ENCODE measurements around the gene FAM221A. TPM values are rescaled to one million over a fixed set of nuclear protein-coding genes. Genes with fewer than 3 reads are reported as not detected.
"Not testable (repeated sequence)": the region's sequence is repeated elsewhere in the genome, so short reads cannot be mapped to it uniquely, and the experiment has no call there.

Gene FAM221A
- total RNA-seq, 2 experiments from 2014 or later, result 4.7 to 5.4 TPM

DNA sequence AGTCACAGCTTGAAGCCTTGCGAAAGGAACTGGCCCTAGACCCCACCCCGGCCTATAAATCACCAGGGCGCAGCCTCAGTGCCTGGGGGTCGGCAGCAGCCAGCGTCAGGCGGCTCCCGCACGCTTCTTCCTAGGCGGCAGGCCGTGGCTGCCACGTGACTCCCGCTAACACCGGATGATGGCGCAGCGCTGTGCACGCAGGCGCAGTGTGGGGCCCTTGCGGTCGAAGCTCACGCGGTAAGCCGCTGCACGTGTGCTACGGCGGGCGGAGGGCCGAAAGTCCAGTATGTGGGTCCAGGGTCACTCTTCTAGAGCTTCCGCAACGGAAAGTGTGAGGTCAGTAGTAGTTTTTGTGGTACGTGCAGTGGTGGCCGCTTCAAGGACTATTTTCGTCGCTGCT, 30.0 kb downstream of the FAM221A start, which contains the start of gene STK31:
STK31 (plus strand) TSS at position 220 of the 400 bp plus-strand sequence; CDS start at position 287, 67 bp downstream.
- H3K36me3 Mint-ChIP-seq (ENCODE audit: low read depth), result peaks cover 11% of the 10 kb centered on the region
- H3K4me1 Mint-ChIP-seq (ENCODE audit: low read depth), result no peaks in the 10 kb centered on the region
- H3K27ac Mint-ChIP-seq, result no peak within 1 kb of the TSS
- no peak within 1 kb of the TSS for H3K4me3 Mint-ChIP-seq
- peaks cover 12% of the 10 kb centered on the region for H3K9me3 Mint-ChIP-seq (ENCODE audit: insufficient read depth)
- ATAC-seq, result no peak
- DNase-seq, result no peak
- ChIA-PET CTCF (interaction anchor here (1.6 to 6.5 kb wide), 6 partner anchors 12 to 437 kb away, joined by 3 to 52 read pairs (median 18); partner anchors contain the start of gene FAM221A), POLR2A (interaction anchor here (0.6 kb wide), 1 partner anchor 671 kb away, joined by 3 read pairs; no protein-coding TSS in a partner anchor)
- H3K27me3 Mint-ChIP-seq (ENCODE audit: low read depth), result no peaks in the 10 kb centered on the region

DNA sequence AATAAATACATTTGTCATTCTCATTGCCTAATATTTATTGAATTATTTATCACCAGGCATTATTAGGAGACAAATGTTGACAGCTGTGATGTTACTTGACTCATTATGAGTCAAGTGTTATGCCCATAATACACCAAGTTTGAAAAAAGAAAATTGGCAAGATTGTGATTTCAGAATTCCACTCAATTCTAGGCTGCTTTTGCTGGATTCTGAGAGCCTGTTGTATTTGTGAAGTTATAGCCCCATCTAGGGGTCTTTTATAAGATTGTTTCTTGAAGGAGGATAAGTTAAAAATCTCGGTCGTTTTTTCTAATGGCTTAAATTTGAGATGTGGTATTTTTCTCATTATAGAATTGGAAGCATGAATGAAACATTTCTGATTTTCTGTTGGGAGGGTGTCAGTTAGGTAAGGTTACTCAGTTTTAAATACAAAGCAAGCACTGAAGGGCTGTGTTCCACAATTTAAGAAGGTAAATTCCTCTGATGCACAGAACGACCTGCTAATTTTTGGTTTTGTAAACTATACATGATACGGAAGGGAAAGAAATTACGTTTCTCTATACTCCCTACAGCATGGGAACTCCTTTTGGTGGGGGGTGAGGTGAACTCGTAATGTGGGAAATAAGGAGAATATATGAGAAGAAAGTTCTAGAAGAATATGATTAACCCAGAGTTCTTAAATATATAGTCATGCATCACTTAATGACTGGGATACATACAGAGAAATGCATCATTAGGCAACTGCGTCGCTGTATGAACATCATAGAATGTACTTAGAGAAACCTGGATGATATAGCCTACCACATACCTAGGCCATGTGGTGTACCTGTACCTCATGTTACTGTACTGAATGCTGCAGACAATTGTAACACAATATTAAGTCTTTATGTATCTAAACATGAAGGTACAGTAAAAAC, 32.6 kb downstream of the FAM221A start:
- ChIA-PET POLR2A (no interaction called here), CTCF (interaction anchor here (0.8 to 6.5 kb wide), 13 partner anchors 8 to 440 kb away, joined by 3 to 52 read pairs (median 3); no protein-coding TSS in a partner anchor)
- Mint-ChIP-seq H3K27me3 (ENCODE audit: low read depth) (no peaks in the 10 kb centered on the region), H3K4me3 (no peak overlapping the region), H3K36me3 (ENCODE audit: low read depth) (no peaks in the 10 kb centered on the region), H3K9me3 (ENCODE audit: insufficient read depth) (no peaks in the 10 kb centered on the region), H3K4me1 (ENCODE audit: low read depth) (no peaks in the 10 kb centered on the region), H3K27ac (no peak overlapping the region)
- ATAC-seq, result no peak
- no peak for DNase-seq

DNA sequence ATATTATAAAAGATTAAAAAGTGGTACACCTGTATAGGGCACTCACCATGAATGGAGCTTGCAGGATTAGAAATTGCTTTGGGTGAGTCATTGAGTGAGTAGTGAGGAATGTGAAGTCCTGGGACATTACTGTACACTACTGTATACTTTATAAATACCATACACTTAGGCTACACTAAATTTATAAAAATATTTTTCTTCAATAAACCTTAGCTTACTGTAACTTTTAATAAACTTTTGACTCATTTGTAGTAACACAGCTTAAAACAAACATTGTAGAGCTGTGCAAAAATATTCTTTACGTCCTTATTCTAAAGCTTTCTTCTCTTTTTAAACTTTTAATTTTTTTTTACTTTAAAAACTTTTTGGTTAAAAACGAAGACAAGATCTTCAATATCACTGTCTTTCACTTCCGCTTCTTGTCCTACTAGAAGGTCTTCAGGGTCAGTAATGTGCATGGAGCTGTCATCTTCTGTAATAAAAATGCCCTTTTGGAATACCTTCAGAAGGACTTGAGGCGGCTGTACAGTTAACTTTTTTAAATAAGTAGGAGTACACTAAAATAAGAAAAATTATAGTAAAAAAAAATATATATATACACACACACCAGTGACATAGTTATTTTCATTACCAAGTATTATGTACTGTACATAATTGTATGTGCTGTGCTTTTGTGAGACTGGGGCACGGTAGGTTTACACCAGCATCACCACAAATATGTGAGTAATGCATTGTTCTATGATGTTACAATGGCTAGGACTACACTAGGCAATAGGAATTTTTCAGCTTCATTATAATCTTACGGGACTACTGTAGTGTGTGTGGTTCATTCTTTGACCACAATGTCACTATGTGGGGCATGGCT, 33.5 kb downstream of the FAM221A start:
- ChIA-PET POLR2A (no interaction called here), CTCF (interaction anchor here (0.7 to 6.5 kb wide), 5 partner anchors 16 to 441 kb away, joined by 3 to 42 read pairs (median 3); no protein-coding TSS in a partner anchor)
- Mint-ChIP-seq H3K4me3 (no peak overlapping the region), H3K9me3 (ENCODE audit: insufficient read depth) (no peaks in the 10 kb centered on the region), H3K27me3 (ENCODE audit: low read depth) (no peaks in the 10 kb centered on the region), H3K27ac (no peak overlapping the region), H3K36me3 (ENCODE audit: low read depth) (no peaks in the 10 kb centered on the region), H3K4me1 (ENCODE audit: low read depth) (no peaks in the 10 kb centered on the region)
- DNase-seq, result no peak
- ATAC-seq, result no peak

DNA sequence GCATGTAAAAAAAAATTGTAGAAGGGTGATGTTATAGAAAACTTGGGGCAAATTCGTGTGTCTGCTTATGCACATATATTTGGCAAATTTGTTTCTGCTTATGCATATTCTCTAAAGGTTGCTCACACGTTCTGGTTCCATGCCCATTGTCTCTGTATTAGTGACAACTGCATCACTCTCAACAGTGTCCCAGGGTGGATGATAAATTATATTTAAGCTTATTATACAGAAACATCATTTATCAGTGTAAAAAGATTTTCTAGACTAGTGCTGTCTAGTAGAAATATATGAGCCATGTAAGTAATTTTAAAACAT, 34.1 kb downstream of the FAM221A start:
- DNase-seq (no peak), ATAC-seq (no peak)
- Mint-ChIP-seq H3K27me3 (ENCODE audit: low read depth) (no peaks in the 10 kb centered on the region), H3K27ac (no peak overlapping the region), H3K36me3 (ENCODE audit: low read depth) (no peaks in the 10 kb centered on the region), H3K9me3 (ENCODE audit: insufficient read depth) (no peaks in the 10 kb centered on the region), H3K4me1 (ENCODE audit: low read depth) (no peaks in the 10 kb centered on the region), H3K4me3 (no peak overlapping the region)
- CTCF ChIA-PET, result interaction anchor here (2.8 to 6.5 kb wide), 3 partner anchors 17 to 168 kb away, joined by 10 to 42 read pairs (median 15); no protein-coding TSS in a partner anchor
- POLR2A ChIA-PET, result no interaction called here

DNA sequence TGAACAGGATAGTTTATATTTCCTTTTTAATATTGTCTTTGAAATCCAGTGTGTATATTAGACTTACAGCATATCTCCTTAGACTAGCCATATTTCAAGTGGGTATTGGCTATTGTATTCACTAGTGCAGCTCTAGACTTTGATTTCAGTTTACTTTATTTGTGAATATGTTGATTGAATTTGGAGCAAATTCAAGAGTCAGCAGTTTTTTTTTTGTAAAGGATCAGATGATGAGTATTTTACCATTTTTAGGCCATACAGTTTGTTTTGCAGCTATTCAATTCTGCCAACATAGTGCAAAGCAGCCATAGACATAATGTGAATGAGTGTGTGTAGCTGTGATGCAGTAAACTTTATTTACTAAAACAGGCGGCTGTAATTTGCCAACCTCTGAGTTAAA, 34.6 kb downstream of the FAM221A start:
- ChIA-PET CTCF (interaction anchor here (2.8 to 3.0 kb wide), 2 partner anchors 17 to 168 kb away, joined by 10 to 15 read pairs; no protein-coding TSS in a partner anchor), POLR2A (no interaction called here)
- Mint-ChIP-seq H3K36me3 (ENCODE audit: low read depth) (no peaks in the 10 kb centered on the region), H3K27me3 (ENCODE audit: low read depth) (no peaks in the 10 kb centered on the region), H3K9me3 (ENCODE audit: insufficient read depth) (no peaks in the 10 kb centered on the region), H3K4me1 (ENCODE audit: low read depth) (no peaks in the 10 kb centered on the region), H3K27ac (no peak overlapping the region), H3K4me3 (no peak overlapping the region)
- DNase-seq, result no peak
- no peak for ATAC-seq

DNA sequence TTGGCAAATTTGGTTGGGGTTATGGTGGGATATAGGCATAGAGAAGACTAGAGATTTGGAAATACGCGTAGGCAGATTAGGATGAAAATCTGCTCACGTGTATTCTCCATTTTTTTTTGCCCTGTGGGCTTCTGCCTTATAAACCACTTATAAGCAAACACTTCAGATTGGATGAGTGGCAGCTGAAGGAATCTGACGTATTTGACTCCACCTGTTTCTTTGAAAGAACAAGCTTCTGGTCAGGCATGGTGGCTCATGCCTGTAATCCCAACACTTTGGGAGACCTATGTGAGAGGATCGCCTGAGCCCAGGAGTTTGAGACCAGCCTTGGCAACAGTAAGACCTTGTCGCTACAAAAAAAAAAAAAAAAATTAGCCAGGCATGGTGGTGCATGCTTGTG, 35.1 kb downstream of the FAM221A start:
- no peak overlapping the region for H3K4me3 Mint-ChIP-seq
- no peak overlapping the region for H3K27ac Mint-ChIP-seq
- H3K9me3 Mint-ChIP-seq (ENCODE audit: insufficient read depth), result no peaks in the 10 kb centered on the region
- DNase-seq (no peak), ATAC-seq (no peak)
- no peaks in the 10 kb centered on the region for H3K36me3 Mint-ChIP-seq (ENCODE audit: low read depth)
- ChIA-PET POLR2A (no interaction called here), CTCF (interaction anchor here (2.8 to 3.0 kb wide), 2 partner anchors 18 to 168 kb away, joined by 10 to 15 read pairs; no protein-coding TSS in a partner anchor)
- H3K4me1 Mint-ChIP-seq (ENCODE audit: low read depth), result no peaks in the 10 kb centered on the region
- H3K27me3 Mint-ChIP-seq (ENCODE audit: low read depth), result no peaks in the 10 kb centered on the region

DNA sequence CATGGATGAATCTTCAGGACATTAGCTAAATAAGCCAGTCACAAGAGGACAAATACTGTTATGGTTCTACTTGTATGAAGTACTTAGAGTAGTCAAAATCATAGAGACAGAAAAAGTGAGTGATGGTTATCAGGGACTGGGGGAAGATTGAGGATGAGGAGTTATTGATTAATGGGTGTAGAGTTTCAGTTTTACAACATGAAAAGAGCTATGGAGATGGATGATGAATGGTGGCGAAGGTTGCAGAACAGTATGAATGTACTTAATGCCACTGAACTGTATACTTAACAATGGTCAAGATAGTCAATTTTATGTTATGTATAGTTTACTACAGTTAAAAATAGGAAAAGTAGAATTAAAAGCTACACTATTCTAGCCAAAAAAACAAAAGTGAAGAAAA, 37.8 kb downstream of the FAM221A start:
- no peak overlapping the region for H3K27ac Mint-ChIP-seq
- H3K36me3 Mint-ChIP-seq (ENCODE audit: low read depth), result no peaks in the 10 kb centered on the region
- no peak overlapping the region for H3K4me3 Mint-ChIP-seq
- no peak for ATAC-seq
- no peak for DNase-seq
- H3K4me1 Mint-ChIP-seq (ENCODE audit: low read depth), result no peaks in the 10 kb centered on the region
- H3K27me3 Mint-ChIP-seq (ENCODE audit: low read depth), result peaks cover 3% of the 10 kb centered on the region
- POLR2A ChIA-PET, result no interaction called here
- CTCF ChIA-PET, result interaction anchor here (1.6 to 2.1 kb wide), 2 partner anchors 21 to 171 kb away, joined by 9 to 11 read pairs; no protein-coding TSS in a partner anchor
- H3K9me3 Mint-ChIP-seq (ENCODE audit: insufficient read depth), result no peaks in the 10 kb centered on the region

DNA sequence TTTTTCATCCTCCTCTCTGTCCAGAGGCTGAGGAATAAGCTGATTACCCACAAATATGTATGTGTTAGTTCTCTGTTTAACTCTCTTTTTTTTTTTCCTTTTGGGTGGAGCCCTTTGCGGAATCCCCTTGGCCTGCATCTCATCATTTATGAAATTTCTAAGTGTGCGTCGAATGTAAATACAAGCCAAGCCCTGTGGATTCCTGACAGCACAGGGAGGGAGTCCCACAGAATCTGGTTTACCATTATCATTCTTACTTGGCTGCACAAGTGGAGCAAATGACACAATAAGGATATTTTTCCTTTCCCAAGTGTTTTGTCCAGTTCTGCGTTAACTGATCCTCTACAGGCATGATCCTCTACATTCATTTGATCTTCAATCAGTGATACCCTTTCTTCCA, 41.5 kb downstream of the FAM221A start:
- Mint-ChIP-seq H3K27ac (no peak overlapping the region), H3K27me3 (ENCODE audit: low read depth) (peaks cover 3% of the 10 kb centered on the region), H3K9me3 (ENCODE audit: insufficient read depth) (no peaks in the 10 kb centered on the region), H3K4me1 (ENCODE audit: low read depth) (no peaks in the 10 kb centered on the region), H3K4me3 (no peak overlapping the region), H3K36me3 (ENCODE audit: low read depth) (no peaks in the 10 kb centered on the region)
- ATAC-seq, result no peak
- ChIA-PET POLR2A (interaction anchor here (0.7 kb wide), 1 partner anchor 1429 kb away, joined by 4 read pairs; no protein-coding TSS in a partner anchor), CTCF (interaction anchor here (1.0 to 1.8 kb wide), 3 partner anchors 9 to 175 kb away, joined by 3 to 5 read pairs (median 4); no protein-coding TSS in a partner anchor)
- DNase-seq, result no peak

DNA sequence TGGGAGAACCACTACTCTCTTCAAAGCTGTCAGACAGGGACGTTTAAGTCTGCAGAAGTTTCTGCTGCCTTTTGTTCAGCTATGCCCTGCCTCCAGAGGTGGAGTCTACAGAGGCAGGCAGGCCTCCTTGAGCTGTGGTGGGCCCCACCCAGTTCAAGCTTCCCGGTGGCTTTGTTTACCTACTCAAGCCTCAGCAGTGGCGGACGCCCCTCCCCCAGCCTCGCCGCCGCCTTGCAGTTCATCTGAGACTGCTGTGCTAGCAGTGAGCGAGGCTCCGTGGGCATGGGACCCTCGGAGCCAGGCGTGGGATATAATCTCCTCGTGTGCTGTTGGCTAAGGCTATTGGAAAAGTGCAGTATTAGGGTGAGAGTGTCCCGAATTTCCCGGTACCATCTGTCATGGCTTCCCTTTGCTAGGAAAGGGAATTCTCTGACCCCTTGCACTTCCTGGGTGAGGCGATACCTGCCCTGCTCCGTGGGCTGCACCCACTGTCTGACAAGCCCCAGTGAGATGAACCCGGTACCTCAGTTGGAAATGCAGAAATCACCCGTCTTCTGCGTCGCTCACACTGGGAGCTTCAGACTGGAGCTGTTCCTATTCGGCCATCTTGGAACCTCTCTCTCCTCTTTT, 42.7 kb downstream of the FAM221A start:
- POLR2A ChIA-PET; H3K9me3 Mint-ChIP-seq (ENCODE audit: insufficient read depth); ATAC-seq; H3K36me3 Mint-ChIP-seq (ENCODE audit: low read depth); CTCF ChIA-PET; H3K4me1 Mint-ChIP-seq (ENCODE audit: low read depth); H3K4me3 Mint-ChIP-seq; H3K27me3 Mint-ChIP-seq (ENCODE audit: low read depth); H3K27ac Mint-ChIP-seq; DNase-seq: not testable (repeated sequence)

DNA sequence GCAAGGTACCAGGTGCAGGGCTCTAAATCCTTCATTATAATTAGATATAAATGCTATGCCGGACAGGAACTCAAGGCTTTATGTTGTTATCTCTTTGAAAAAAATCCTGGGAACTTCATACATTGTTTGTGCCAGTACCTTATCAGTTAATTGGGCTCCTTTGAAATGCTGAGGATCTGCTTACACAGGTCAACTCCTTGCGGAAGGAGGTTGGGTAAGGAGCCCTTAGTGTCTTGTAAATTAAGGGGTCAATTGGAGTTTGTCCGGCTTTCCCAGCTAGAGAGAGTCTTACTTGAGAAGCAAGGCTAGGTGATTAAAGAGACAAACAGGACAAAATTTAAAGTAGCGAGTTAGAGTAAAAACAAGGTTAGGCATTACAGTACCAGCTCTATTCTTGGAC, 44.1 kb downstream of the FAM221A start:
- H3K4me3 Mint-ChIP-seq; H3K4me1 Mint-ChIP-seq (ENCODE audit: low read depth); H3K27ac Mint-ChIP-seq; H3K9me3 Mint-ChIP-seq (ENCODE audit: insufficient read depth); DNase-seq; H3K36me3 Mint-ChIP-seq (ENCODE audit: low read depth); CTCF ChIA-PET; H3K27me3 Mint-ChIP-seq (ENCODE audit: low read depth); ATAC-seq; POLR2A ChIA-PET: not testable (repeated sequence)

DNA sequence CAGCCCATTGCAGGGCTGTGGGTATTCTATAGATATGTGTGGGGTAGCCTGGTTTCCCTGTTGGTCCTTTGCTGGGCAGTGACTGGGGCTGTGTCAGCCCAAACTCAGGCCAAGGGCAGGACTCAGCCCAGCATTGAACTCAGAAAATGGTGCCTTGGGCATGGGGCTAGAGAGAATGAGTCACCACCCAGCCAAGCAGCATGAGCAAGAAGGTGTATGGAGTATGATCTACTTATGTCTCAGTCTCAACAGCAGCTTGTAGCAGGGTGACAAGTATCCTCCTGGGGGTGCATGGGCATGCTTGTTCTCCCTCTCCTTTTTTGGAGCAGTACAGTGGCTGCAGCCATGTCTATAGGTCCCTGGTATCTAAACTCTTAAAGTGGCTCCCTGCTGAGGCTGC, 62.1 kb downstream of the FAM221A start:
- Mint-ChIP-seq H3K9me3 (ENCODE audit: insufficient read depth) (peaks cover 11% of the 10 kb centered on the region), H3K4me3 (no peak overlapping the region), H3K4me1 (ENCODE audit: low read depth) (no peaks in the 10 kb centered on the region), H3K27me3 (ENCODE audit: low read depth) (no peaks in the 10 kb centered on the region), H3K27ac (no peak overlapping the region), H3K36me3 (ENCODE audit: low read depth) (no peaks in the 10 kb centered on the region)
- DNase-seq (no peak), ATAC-seq (no peak)
- CTCF ChIA-PET, result no interaction called here
- POLR2A ChIA-PET, result no interaction called here
